ENCODE results near the gene OSER1.

The OSER1 gene

GRCh38 chr20:44223721-44224120 lies 13.2 kb upstream of the OSER1 start:
- DNase-seq, result no peak

DNA sequence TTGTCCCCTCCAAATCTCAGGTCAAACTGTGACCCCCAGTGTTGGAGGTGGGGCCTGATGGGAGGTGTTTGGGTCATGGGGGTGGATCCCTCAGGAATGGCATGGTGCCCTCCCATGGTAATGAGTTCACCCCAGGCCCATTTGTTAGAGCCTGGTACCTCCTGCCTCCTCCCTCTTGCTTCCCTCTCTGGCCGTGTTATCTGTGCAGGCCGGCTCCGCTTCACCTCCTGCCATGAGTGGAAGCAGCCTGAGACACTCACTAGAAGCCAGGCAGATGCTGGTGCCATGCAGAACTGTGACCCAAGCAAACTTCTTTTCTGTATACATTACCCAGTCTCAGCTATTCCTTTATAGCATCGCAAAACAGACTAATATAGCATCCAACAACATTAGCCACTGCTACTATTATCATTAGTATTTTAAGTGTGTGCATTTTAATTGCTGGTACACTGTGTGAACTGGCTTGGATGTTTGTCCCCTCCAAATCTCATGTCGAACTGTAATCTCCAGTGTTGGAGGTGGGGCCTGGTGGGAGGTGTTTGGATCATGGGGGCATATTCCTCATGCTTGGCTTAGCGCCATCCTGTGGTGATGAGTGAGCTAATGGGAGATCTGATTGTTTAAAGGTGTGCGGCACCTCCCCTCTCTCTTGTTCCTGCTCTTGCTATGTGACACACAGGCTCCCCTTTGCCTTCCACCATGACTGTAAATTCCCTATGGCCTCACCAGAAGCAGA lies 12.2 kb upstream of the OSER1 start:
- peak in 1 of 2 experiments; percentile 8 for DNase-seq

GRCh38 chr20:44222027-44222426 lies 11.5 kb upstream of the OSER1 start:
- DNase-seq, result no peak

- DNase-seq, result no peak
Observed at GRCh38 chr20:44221368-44221954, 10.9 kb upstream of the OSER1 start.

- no peak for DNase-seq
Observed at GRCh38 chr20:44219791-44220190, 9.2 kb upstream of the OSER1 start.

DNA sequence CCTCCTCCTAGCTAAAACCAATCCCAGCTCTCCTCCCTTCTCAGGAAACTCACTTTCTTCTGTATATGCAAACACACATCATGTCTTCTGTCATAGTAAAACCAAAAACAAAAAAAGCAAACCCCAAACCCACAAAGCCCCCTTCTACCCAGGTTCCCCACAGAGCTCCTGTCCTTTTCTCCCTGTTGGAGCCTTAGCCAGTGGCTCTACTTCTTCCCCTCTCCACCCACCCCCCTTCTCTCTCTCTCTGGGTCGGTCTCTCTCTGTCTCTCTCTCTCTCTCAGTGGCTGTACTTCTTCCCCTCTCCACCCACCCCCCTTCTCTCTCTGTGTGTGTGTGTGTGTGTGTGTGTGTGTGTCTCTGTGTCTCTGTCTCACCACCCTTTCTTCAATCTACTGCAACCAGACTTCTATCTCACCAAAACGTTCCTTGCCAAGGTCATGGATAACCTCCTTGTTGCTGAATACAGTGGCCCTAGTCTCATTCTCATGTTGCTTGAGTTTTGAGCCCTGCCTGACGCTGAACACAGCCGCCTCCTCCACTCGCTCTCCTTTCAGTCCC lies 8.7 kb upstream of the OSER1 start:
- DNase-seq, result no peak

DNA sequence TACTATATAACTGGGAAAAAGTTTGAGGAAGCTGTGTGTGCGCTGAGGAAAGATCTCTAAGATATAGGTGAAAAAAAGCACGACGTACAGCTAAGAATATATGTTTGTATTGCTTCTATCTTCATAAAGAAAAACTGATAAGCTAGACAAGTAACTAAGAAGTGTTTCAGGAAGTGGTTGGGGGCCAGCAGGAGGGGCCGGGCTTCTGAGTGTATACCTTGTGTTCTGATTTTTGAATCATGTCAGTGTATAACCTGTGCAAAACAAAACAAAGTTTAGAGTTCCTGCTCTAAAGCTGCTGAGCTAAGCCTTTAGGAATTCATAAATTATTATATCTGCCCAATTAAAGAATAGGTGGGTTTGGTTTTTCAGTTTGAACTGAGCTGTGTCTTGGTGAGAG lies 7.9 kb upstream of the OSER1 start:
- DNase-seq, result no peak

GRCh38 chr20:44217342-44218092 lies 6.9 kb upstream of the OSER1 start:
- DNase-seq, result peak; percentile 62 to 90

DNA sequence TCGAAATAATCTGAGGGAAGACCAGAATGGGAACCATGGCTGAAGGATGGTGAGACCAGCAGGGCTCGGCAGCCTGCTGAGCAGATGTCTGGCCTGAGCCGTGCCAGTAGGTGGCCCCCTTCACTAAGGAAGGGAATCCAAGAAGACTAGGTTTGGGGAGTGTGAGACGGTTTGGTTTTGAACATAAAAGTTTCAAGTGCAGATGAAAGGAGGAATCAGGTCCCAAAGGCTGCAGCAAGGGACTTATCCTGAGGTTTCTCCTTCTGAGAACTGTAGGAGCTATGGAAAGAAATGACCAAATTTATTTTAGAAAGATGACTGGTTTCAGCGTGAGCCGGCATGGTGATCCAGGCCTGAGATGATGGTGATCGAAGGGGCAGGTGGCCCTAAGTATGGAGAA lies 4.6 kb upstream of the OSER1 start:
- peak; percentile 48 to 84 for DNase-seq

DNA sequence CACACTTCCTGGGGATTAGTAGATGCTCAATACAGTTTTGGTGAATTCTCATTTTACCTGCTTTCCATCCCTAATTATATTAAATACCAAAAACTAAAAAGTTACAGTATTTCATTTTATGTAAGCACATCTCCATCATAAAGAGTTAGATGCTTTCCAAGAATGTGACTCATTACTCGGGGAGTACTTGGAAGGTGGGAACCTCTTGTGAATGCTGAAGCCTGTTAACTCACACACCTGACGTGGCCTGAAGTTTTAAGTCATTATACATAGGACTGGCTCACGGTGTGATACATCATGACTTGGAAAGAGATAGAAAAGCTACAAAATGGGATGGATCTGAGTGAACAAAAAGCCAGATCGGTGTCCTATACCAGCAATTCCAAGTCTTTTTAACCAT lies 2.2 kb upstream of the OSER1 start:
- DNase-seq, result no peak

DNA sequence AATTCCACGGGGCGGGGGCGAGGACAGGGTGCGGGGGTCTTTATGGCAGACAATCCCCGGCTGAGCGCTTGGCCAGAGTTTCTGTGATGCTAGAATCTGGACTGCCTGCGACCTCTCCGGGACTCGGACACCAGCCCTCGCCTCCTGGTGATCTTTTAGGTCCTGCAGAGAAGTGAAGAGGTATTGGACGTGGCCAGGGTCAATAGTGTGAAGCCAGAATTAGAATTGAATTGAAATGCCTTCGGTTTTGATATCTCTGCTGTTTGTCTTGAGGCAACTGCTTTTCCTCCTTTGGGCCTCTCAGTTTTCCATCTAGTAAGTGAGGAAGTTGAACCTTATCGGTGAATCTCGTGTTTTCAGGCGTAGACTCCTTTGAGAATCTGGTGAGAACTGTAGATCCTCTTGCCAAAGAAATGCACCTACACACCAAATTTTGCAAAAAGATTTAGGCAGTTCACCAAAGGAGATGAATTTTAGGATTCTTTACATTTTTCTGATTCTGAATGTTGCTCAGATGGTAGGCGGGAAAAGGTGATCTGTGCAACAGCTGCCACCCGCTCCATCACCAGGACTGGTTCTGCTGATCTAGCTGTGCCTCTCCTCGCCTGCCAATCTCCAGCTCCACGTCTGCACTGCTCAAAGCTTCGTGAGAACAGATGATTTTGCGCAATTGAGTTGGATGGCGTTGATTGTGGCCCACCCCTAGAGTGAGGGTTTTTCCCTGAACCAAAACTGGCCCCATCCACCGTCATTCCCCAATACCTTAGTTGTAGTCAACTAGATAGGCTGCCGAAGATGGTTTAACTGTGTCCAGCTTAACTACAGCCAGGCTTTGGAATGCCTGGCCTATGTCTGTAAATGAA lies 837 bp upstream of the OSER1 start:
- peak; percentile 29 to 39 for DNase-seq

DNA sequence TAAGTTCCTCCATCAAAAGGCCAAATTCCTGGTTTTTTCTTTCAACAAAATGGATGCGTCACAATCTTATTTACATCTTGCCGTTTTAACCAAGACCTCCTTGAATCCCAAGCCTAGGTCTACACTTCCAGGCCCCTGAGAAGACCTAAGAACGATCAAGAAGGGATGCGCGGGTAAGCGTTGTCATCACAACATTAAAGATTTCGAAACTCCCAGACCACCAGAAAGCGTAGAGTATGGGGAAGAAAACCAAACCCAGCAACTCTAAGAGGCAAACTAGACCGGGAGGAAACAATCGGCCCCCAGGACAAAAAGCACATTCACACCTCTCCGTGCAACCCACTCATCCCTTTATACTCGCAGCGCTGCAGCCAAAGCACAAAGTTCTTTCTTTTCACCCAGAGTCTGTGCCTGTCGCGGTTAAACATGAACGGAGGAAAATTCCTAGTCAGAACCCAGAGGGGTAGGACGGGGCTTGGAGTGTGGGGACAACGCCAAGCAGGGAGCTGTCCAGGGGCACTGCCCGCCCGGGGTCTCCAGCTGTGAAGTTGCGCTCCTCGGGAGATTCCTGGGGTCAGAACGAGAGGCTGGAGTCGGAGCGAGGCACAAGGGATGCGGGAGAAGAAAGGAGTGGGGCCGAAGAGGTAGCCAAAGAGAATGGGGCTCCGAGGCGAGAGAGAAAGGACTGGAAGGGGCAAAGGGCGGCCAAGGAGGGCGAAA lies 725 bp downstream of the OSER1 start:
- DNase-seq, result peak in 1 of 2 experiments; percentile 47

DNA sequence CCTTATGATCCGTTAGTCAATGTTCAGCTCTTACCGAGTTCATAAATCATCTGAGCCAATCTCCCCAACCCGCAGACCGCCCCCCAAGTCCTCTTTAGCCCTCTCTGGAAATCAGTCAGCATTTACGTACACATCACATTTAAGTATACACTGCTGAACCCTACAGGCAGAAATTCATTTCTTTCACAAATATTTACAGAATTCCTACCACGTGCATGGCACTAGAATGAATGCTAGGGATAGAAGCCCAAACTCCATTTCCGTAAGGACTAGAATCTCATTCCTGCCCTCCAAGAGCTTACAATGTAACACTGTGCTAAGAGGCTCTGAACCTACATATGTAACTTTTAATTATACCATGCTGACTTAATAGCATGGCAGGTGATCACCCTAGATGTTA lies 1.8 kb downstream of the OSER1 start:
- DNase-seq, result no peak

DNA sequence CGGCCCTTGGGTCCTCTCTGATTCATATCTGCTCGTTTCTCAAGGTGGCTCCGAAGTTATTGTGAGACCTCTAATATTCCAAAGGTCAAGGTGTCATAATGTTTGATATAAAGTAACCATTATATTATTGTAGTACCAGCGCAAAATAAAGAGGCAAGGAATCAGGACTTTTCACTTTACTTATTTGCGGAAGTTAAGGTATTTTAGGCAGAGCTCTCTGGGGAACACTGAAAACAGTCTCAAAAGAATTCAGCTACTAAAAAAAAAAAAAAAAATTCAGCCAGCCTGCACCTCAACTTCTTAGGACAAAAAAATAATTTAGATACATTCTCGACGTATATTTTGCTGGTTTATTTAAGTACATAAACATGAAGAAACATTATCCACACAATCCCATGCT lies 2.4 kb downstream of the OSER1 start:
- no peak for DNase-seq

DNA sequence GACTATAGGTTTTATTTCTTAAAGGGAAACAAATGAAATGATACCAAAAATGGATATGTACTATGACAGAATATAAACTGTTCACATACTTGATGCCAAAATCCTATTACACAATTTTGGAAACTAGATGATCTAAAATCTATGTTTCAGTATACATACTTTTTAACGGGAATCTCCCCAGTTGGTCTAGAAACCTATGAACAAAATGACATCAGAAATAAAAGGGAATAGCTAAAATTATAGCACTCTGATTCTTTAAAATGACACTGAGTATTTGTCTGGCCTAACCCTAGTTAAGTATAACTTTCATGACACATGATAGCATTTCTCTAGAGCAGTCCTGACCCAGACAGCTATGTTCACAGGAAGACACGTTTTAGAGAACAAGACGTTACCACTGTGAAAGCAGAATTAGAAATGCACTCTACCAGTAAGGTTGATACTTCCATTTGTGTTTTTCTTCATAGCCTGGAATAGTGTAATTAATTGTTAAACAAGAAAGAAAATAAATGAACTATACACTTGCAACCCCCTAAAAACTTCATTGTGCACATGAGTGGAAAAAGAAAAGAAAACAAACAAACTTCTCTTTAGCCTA lies 3.3 kb downstream of the OSER1 start:
- no peak for DNase-seq

- no peak for DNase-seq
Observed at GRCh38 chr20:44206132-44206531, 4.4 kb downstream of the OSER1 start.

DNA sequence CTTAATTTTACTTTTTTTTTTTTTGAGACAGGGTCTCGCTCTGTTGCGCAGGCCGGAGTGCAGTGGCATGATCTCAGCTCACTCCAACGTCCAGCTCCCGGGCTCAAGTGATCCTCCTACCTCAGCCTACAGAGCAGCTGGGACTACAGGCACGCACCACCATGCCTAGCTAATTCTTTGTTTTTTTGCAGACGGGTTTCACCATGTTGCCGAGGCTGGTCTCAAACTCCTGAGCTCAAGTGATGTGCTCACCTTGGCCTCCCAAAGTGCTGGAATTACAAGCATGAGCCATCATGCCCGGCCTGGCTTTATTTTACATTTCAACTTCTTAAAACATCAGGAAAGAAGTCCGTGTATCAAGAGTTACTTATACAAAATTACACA lies 5.7 kb downstream of the OSER1 start:
- no peak for DNase-seq

DNA sequence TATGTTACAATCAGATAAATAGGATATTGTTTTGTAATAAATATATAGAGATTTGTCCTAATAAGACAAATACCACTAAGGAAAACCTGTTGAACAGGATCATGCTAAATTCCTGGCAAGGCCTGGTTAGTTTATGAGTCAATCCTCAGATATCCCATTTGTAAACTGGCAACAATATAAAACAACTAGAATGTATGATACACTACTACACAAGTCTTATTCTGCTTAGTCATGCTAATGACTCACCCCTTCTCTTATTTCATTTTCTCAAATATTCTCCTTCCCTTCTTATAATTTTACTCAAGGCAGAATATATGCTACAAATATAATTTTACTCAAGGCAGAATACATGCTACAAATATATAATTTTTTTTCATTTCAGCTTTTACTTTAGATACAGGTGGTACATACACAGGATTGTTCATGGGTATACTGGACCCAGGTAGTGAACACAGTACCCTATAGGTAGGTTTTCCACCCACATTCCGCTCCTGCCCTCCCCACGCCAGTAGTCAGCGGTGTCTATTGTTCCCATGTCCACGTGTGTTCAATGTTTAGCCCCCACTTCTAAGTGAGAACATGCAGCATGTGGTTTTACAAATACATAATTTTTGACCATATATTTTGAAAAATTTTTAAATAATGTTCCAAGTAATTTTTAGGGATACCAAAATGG lies 6.3 kb downstream of the OSER1 start:
- DNase-seq, result no peak

GRCh38 chr20:44203161-44203560 lies 7.4 kb downstream of the OSER1 start:
- no peak for DNase-seq

DNA sequence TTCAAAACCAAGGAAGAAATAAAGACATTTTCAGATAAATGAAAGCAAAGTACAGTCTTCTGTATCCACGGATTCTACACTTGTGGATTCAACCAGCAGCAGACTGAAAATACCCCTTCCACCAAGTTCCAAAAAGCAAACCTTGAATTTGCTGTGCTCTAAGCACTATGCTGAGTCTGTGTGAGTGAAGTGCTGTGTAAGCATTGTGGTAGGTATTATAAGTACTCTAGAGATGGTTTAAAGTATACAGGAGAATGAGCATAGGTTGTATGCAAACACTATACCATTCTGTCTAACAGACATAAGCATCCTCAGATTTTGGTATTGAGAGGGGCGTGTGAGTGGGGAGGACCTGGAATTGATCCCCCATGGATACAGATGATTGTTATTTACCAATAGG lies 9.6 kb downstream of the OSER1 start:
- DNase-seq, result no peak

GRCh38 chr20:44200371-44200770 lies 10.2 kb downstream of the OSER1 start:
- no peak for DNase-seq

All from NCI-H526 (cell line).